Right renal pelvis (tissue), 4 donors: ENCODE data around the gene WDFY2. TPM values are rescaled to one million over a fixed set of nuclear protein-coding genes. Genes with fewer than 3 reads are reported as not detected.

Experiments used
- DNase-seq, 4 donors: peaks; one replicate each; pipeline ENCODE4 v3.0.0-alpha.2; 2013; ENCODE audit warnings: low read depth in 4 of 4, low spot score in 3 of 4, missing footprints in 1 of 4
- polyA plus RNA-seq, 4 donors: library from polyadenylated mRNA; unstranded; fragments of 120-200 nt; gene quantifications; one replicate each; pipeline ENCODE4 v1.2.1, GENCODE V29; 2013; ENCODE audit not compliant: insufficient read length in 4 of 4

Gene WDFY2
- polyA plus RNA-seq, 4 donors: 11.3 to 15.0 (median 12.5) TPM

DNA sequence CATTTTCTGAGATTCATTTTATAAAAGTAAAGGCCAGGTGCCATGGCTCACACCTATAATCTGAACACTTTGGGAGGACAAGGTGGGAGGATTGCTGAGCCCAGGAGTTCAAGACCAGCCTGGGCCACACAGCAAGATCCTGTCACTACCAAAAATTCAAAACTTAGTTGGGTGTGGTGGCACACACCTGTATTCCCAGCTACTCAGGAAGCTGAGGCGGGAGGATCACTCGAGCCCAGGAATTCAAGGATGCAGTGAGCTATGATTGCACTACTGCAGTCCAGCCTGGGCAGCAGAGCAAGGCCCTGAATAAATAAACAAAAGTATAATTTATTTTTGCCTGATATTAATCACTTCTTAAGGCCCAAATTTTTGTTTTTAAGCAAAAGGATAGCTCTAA lies 179.2 kb downstream of the WDFY2 start:
- DNase-seq: no peak

DNA sequence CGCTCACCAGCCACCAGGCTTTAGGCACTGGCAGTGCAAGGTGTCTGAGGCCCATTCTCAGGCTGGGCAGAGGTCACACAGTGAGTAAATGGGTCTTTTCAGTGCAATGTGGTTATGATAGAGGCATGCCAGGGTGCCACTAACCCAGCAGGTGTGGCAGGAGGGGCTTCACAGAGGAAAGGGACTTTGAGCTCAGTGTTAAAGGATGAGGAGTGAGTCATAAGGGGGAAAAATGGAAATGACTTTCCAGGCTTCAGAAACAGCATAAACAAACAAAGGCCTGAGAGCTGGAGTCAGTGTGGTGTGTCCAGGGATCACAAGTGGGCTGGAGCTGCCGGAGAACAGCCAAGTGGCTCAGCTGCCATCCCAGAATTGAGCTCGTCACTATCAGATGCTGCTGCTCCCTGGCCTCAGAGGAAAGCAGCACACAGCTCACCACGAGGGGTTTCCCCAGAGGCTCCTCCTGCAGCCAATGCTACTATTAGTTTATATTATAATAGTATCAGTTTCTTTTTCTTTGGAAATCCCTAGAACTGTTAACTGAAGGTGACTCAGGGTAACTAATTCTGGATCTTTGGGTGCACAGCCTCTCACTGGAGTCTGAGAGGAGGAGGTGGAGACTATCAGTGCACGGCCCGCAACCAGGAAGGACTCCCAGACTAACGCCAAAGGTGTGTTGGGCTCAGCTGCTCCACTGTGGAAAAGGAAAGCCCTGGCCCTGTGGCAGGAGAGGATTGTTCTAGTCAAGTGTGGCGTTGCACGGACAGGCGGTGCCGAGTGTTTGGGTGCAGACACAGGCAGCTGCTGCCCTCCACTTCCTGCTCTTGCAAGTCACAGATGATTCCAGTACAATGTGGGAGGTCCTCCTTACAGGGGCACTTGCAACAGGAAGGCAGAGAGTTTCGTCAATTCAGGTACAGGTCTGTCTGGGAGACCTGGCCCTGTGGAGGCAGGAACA lies 180.2 kb downstream of the WDFY2 start:
- no peak for DNase-seq

DNA sequence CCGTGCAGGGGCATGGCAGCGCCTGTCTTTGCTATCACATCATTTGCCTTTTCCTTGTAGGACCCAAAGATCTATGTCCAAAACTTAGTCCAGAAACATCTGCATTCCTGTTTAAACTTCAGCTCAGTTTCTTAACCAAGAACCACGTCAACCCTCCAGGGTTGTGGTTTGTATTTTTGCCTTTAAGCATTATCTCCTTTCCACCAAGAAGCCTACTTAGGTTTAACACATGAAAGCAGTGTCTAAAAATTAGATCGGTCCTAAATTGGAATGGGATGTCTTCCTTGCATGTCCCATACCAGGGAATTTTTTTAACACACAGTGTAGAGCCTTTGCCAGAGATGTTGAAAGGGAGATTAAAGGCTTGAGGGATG lies 180.9 kb downstream of the WDFY2 start:
- DNase-seq: no peak

DNA sequence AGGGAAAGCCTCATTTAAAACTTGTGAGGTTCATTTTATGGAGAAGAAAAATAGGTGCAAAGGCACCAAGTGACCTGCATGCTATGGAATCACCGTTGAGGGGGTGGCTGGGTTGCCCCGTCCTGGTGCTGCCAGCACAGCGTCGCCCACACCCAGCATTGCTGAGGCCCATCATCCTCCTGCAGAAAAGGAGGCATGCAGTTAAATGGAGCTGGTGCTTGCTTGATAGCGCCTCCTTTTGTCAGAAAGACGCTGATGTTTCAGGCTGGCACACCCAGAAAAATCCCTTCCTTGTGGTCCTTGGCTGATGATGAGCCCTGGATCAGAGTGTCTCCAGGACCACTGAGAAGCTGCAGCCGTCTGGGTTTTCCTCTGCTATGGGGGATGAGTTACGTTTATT lies 182.8 kb downstream of the WDFY2 start:
- no peak for DNase-seq

DNA sequence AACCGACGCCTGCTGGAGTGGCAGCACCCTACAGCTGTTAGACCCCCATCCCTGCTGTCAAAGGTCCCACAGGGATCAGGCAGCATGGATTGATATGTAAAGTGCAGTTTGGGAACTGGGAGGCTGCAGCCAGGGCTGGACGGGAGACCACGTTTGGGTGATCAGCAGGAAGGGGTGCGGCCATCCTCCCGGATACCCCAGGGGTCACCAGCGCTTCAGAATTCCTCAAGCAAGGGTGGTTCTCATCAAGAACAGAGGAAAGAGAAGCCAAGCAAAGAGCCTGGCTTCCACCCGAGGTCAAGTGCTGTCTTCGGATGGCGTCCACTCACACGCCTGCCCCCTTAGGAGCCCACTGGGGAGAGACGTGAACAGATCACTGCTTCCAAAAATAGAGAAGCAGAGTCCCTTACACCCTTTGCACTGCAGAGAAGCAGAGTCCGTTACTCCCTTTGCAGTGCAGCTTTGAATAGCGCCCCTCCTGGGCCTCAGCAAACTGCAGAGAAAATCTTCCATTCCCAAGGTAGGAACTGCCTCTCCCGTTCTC lies 184.2 kb downstream of the WDFY2 start:
- DNase-seq: no peak

DNA sequence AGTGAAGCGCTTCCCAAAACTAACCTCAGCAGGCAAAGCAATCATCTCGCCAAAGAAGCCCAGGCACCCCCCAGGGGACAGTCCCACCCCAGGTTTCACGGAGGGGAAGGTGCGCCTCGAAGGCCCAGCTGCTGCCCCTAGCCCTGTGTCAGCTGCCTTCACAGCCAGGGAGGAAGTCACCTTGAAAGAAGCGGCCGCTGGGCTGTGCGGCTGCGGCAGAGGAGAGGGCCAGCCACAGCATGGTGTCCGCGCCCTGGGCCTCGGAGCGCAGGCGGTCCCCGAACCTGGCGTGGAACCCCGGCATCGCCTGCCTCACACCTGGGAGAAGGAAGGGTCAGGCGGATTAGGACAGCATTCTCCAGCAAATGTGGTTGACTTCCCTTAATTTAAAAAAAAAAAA lies 184.7 kb downstream of the WDFY2 start:
- DNase-seq: no peak

DNA sequence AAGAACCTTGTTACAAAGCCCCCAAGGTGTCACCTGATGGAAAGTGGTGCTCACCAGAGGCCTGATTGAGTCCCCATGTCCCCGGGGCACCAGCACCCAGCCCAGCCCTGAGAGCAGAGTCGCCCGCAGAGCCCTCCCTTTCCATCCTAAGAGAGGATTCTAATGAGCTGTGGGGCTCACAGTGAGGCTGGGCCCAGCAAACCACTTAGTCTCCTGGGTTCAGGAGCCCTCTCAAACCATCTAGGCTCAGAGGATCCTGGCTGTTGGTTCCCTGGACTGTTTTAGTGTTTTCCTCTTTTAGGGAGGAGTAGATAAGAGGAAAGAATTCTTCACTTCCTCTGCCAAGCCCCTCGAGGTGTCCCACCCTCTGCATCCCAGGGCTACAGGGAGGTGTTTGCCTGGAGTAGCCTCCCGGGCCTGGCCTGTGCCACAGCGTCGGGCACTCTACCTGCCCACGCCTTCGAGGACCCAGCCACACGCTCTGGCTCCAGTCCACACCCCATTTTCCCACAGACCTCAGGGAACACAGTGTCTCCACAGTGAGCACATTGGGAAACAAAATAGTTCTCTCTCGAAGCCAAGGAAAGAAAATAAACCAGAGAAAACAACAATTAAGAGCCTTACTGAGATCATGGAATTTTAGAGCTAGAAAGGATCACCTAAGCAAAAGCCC lies 185.3 kb downstream of the WDFY2 start:
- no peak for DNase-seq

DNA sequence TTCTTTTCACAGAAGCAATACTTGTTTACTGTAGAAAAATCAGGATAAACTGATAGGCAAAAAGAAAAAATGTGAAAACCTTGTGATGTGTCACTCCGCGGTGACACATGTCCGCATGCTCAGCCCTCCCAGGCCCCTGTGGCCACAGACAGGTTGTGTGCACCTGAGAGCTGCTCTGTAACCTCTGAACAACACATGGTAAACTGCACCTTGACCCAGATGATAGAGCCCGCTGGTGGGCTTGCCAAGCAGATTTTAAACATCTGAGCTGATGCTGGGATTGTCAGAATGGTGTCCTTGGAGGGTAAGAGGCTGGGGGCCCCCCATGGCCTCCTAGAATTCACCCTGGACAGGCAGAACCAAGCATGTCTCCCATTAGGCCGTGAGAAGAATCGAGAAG lies 185.9 kb downstream of the WDFY2 start:
- no peak for DNase-seq

DNA sequence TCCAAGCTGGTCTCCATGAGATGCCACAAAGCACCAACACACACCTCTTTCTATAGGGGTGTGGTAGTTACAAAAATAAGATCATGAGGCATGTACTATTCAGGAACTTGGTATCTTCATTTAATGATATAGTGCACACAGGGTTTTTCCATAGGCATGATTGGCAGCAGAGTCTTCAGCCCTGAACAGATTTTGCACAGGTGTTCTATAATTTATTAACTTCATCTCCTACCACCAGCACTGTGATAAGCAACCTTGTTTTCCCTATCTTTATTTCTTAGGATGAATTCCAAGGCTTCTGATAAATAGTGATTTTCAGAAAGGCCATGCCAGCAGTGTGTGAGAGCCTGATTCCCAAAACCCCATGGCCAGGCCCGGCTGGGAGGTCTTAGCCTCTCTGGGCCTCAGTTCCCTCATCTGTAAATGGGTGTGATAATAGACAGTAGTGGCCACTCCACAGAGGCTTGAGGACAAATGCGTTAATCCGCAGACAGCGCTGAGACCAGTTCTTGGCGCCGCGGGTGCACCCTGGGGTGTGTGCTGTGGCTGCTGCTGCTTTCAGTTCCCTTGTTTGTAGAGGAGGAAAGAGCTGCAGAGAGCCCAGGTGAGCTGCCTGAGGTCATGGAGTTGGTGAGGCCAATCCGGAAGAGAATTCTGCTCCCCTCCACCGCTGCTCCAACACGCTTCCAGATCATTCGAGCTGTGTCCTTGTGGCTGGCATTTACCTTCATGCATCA lies 186.6 kb downstream of the WDFY2 start:
- no peak for DNase-seq

DNA sequence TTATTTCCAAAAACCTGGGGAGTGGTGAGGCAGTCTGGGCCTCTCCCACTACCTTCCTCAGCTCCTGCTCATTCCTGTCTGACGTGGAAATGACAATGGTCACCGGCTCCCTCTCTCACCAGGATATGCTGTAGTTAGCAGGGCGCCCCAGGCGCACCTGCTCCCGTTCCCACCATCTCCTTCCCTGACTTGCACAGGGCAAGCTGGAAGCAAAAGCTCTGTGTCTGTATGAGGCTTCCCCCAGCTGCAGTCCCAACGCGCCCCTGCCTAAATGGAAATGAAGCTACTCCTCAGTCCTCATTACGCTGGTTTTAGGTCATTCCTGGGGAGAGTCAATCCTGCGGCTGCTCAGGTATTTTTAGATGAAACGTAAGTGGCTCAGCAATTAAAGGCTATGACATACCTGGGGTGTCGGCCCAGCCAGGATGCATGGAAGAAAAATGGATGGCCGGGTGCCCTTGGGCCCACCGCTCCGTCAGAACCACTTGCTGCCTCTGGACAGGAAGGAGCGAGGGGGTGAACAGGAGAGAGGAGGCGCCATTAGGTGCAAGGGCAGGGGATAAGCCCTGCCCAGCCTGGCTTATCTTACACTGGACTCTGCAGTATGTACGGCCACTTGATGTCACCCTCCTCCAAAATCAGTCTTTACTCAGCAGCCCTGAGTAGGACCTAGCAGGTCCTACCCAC lies 187.3 kb downstream of the WDFY2 start:
- no peak for DNase-seq

DNA sequence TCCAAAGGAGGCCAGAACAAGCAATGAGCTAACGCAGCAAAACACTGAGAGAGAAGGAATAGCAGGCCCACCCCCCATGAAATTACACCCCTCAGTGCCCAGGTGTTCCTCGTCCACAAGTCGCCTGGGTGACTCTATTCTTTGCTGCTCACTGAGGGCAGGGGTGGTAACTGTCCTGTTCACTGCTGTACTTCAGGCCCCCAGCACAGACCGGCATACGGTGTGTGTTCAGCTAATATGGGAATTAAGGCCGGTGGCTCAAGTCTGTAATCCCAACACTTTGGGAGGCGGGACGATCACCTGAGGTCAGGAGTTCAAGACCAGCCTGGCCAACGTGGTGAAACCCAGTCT lies 187.8 kb downstream of the WDFY2 start:
- DNase-seq: no peak

DNA sequence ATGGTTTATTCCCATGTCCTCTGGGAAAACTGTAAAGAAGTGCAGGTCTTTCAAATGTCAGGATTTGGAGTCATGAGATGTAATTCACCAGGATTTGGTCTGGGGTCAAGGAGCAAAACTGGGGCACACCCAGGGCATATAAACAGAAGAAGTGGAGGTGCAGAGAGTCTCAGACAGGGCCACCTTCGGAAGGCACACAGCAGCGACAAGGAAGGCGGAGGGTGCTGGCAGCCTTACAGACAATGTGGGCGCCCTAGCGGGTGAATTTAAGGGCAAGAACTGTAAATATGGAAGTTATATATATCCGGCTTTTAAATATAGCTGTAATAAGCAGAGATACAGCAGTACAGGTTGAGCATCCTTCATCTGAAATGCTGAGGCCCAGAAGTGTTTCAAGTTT lies 188.5 kb downstream of the WDFY2 start:
- no peak for DNase-seq

DNA sequence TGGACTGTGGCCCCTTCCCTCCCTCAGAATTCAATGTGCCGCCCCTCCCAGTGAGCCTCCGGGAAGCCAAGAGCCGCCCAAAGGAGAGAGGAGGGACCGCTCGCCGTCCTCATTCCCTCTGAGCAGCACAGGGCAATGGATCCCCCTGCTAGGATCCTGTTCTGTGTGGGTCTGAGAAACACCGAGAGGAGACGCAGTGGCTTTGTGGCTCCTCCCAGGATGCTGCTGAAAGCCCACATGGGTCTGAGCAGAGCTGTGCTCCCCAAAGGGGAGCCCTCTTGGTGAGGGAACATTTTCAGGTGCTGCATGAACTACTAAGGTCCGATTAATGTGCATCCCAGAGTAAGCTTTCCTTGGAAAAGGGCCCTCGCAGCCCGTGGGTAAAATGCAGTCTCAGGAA lies 189.3 kb downstream of the WDFY2 start:
- DNase-seq: no peak

DNA sequence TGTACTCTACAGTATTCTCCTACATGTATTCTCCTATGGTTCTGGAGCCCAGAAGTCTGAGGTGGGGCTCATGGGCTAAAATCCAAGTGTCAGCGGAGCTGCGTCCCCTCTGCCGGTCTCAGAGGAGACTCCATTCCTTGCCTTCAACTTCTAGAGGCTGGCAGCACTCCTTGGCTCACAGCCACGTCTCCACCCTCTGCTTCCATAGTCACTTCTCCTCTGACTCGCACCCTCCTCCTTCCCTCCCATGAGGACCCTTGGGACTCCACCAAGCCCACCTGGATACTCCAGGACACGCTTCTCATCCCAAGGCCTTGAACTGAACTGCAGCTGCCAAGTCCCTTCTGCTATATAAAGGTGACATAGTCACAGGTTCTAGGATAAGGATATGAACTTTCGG lies 191.9 kb downstream of the WDFY2 start:
- DNase-seq: no peak

DNA sequence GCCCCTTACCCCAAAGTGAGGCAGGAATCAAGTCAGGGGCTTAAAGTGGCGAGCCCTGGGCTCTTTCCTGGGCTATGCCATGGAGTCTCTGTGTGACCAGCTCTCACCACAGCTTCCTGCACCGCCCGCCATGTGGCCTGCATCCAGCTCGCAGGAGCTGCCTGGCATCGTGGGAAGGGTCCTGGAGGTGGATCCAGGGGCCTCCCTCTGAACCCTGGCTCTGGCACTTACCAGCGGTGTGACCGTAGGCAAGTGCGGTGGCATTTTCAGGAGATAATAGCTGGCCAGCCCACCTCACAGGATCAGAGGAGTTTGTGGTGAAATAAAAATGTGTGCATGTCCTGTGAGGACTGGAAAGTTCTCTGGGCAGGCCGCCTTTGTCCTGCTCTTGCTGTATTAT lies 193.7 kb downstream of the WDFY2 start:
- DNase-seq: no peak

DNA sequence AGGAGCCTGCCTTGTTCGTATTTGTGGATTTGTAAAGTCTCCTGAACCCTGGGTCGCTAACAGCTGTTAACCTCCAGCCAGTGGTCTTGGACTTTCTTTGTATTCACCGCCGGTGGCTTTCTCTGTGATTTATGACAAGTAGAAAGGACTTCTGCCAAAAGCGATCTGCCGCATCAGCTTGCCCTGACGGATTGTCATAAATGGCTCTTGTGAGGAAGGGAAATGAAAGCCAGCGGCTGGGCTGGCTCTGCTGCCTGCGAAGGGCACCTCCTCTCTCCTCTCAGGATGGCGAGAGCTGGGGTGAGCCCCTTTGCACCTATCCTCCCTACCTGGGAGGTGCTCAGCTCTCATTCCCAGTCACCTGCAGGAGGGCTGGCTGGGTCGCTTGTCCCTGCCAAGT lies 194.1 kb downstream of the WDFY2 start:
- DNase-seq: no peak

DNA sequence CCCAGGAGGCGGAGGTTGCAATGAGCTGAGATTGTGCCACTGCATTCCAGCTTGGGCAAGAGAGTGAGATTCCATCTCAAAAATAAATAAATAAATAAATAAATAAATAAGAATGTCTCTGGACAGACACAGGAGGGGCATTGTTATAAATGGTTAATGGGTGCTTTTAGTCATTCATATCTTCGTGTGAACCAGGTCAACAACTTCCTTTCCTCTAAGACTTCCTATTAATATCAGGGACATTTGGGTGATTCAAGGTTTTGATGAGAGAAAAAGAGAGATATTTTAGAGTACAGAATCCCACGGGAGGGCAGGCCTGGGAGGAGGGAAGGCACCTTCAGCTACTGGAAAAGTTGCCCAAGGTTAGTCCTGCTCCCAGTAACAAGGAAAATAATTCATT lies 195.8 kb downstream of the WDFY2 start:
- no peak for DNase-seq

DNA sequence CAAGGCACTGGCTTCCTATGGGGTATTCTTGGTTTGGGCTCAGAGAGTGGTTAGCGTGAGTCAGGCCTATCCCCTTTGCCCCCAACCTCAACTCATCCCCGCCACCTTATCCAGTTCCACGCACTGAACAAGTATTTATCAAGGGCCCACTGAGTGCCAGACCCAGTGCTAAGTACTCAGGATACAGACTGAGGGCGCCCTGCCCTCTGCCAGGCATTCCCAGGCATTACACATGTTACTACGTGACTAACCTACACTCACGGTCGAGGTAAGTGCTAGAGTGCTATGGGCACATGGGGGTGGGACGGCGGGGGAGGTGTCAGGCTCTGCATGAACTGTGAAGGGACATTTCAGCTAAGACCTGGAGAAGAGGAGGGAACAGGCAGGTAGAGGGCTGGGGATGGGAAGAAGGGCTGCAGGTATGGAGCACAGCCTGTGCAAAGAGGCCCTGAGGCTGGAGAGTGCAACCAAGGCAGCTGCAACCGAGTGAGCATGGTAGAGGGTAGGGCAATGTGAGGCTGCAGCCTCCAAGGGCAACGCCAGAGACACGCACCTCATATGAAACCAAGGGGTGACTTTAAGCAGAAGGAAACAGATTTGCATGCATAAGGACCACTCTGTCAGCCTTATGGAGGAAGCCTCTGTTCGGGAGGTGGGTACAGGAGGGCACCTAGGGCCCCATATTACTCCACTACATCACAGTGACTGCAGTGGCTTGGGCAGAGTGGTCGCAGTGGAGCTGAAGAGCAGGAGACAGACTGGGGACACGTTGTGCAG lies 197.2 kb downstream of the WDFY2 start:
- DNase-seq: no peak

DNA sequence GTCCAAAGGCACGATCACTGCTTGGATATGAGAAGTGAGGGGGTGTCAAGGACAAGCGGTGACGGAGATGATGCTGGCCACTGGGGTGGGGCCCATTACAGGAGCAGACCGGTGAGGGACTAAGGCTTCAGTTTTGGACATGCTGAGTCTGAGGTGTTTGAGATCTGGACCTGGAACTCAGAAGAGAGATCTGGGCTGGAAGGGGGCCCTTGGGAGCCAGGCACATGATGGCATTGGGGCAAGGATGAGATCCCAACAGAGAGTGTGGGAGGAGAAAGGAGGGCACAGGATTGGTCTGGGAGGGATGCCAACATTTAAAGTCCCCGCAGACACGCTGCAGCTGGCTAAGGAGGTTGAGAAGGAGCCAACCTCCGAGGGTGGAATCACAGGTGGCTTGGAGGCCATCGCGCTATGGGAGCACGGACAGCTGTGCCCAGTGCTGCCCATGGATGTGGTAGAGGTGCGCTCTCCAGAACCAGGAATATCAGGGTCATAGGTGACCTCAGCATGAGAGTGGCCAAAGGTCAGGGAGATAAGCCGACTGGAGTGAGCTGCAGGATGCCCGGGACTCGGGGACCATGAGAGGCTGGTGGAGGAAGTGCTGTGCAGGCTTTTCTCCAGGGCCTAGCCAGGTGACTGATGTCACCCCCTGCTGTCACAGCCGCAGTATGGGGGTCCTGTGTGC lies 197.9 kb downstream of the WDFY2 start:
- DNase-seq: no peak
